WTC11 (cell line): ENCODE data around the gene C2orf76. TPM values are rescaled to one million over a fixed set of nuclear protein-coding genes. Genes with fewer than 3 reads are reported as not detected.

Experiments used
- ATAC-seq: fragments of 200-7000 bp; cut with Tn5 transposase; 2 replicates; pipeline ENCODE4 v1.10.0; 2021; ENCODE audit warnings: mild to moderate bottlenecking, moderate library complexity
- CTCF ChIA-PET: fragments of 300-600 bp; sonication (Branson Sonifier 250); formaldehyde crosslinking; loops from one replicate; lab custom pipeline; 2021; ENCODE audit warnings: antibody characterized with exemption; lab: Charles Lee
- POLR2A ChIA-PET: fragments of 350-600 bp; sonication (Branson Sonifier 250); formaldehyde crosslinking; loops from one replicate; lab custom pipeline; 2021; ENCODE audit warnings: antibody characterized with exemption; lab: Charles Lee
- DNase-seq: peaks from one replicate; pipeline ENCODE4 v3.0.0; 2021; ENCODE audit warnings: low spot score
- H3K27ac Mint-ChIP-seq: 2 replicates; pipeline ENCODE4 v1.8.0; 2021; ENCODE audit warnings: mixed read lengths
- H3K27me3 Mint-ChIP-seq: 2 replicates; pipeline ENCODE4 v1.8.0; 2021; ENCODE audit warnings: low read depth, mild to moderate bottlenecking, moderate library complexity, mixed read lengths
- H3K36me3 Mint-ChIP-seq: 2 replicates; pipeline ENCODE4 v1.8.0; 2021; ENCODE audit warnings: mixed read lengths
- H3K4me1 Mint-ChIP-seq: 2 replicates; pipeline ENCODE4 v1.8.0; 2022; ENCODE audit warnings: mixed read lengths
- H3K4me3 Mint-ChIP-seq: 2 replicates; pipeline ENCODE4 v1.8.0; 2021; ENCODE audit warnings: mild to moderate bottlenecking, moderate library complexity, mixed read lengths
- H3K9me3 Mint-ChIP-seq: 2 replicates; pipeline ENCODE4 v1.8.0; 2021; ENCODE audit warnings: mixed read lengths
- AFF4 ChIP-seq: sonication (generic); formaldehyde crosslinking; IDR thresholded peaks from 2 replicates; pipeline ENCODE4 v1.8.1; 2023; ENCODE audit warnings: mild to moderate bottlenecking, missing genetic modification reagents, borderline replicate concordance
- ATF1 ChIP-seq: sonication (generic); formaldehyde crosslinking; IDR thresholded peaks from 2 replicates; pipeline ENCODE4 v1.8.1; 2023; ENCODE audit warnings: mild to moderate bottlenecking, moderate library complexity, missing genetic modification reagents
- CREB1 ChIP-seq: sonication (generic); formaldehyde crosslinking; IDR thresholded peaks from 2 replicates; pipeline ENCODE4 v1.8.0; 2023; ENCODE audit warnings: mild to moderate bottlenecking, missing genetic modification reagents
- EMX1 ChIP-seq: fragments of 250-450 bp; sonication (Bioruptor Pico); IDR thresholded peaks from 2 replicates; pipeline ENCODE4 v1.8.0; 2021; ENCODE audit warnings: mild to moderate bottlenecking
- ESRRA ChIP-seq: sonication (generic); formaldehyde crosslinking; IDR thresholded peaks from 2 replicates; pipeline ENCODE4 v1.8.1; 2022; ENCODE audit warnings: mild to moderate bottlenecking, missing genetic modification reagents, borderline replicate concordance
- ETV6 ChIP-seq: sonication (generic); formaldehyde crosslinking; IDR thresholded peaks from 2 replicates; pipeline ENCODE4 v1.8.1; 2022; ENCODE audit warnings: mild to moderate bottlenecking, missing genetic modification reagents
- FOXP1 ChIP-seq: sonication (generic); formaldehyde crosslinking; IDR thresholded peaks from 2 replicates; pipeline ENCODE4 v1.8.0; 2022; ENCODE audit warnings: missing genetic modification reagents, mild to moderate bottlenecking, moderate library complexity, borderline replicate concordance
- GABPB1 ChIP-seq: sonication (generic); formaldehyde crosslinking; IDR thresholded peaks from 2 replicates; pipeline ENCODE4 v1.8.1; 2023; ENCODE audit warnings: mild to moderate bottlenecking, missing genetic modification reagents
- IRF2 ChIP-seq: sonication (generic); formaldehyde crosslinking; IDR thresholded peaks from 2 replicates; pipeline ENCODE4 v1.8.0; 2022; ENCODE audit warnings: low read depth, missing genetic modification reagents, borderline replicate concordance
- MAX ChIP-seq: sonication (generic); formaldehyde crosslinking; IDR thresholded peaks from 2 replicates; pipeline ENCODE4 v1.8.0; 2022; ENCODE audit warnings: mild to moderate bottlenecking, missing genetic modification reagents
- NR1H2 ChIP-seq: sonication (generic); formaldehyde crosslinking; IDR thresholded peaks from 2 replicates; pipeline ENCODE4 v1.9.0; 2021; ENCODE audit warnings: mild to moderate bottlenecking, moderate library complexity, missing genetic modification reagents
- NR2C2 ChIP-seq: sonication (generic); formaldehyde crosslinking; IDR thresholded peaks from 2 replicates; pipeline ENCODE4 v1.8.0; 2022; ENCODE audit warnings: mild to moderate bottlenecking, missing genetic modification reagents
- OVOL2 ChIP-seq: fragments of 250-450 bp; sonication (Bioruptor Pico); IDR thresholded peaks from 2 replicates; pipeline ENCODE4 v1.9.0; 2021; ENCODE audit warnings: mild to moderate bottlenecking, borderline replicate concordance
- PRRX2 ChIP-seq: fragments of 250-450 bp; sonication (Bioruptor Pico); IDR thresholded peaks from 2 replicates; pipeline ENCODE4 v1.8.0; 2021; ENCODE audit warnings: mild to moderate bottlenecking
- SMAD4 ChIP-seq: sonication (generic); formaldehyde crosslinking; IDR thresholded peaks from 2 replicates; pipeline ENCODE4 v1.8.0; 2022; ENCODE audit warnings: mild to moderate bottlenecking, missing genetic modification reagents
- SOX15 ChIP-seq: fragments of 250-450 bp; sonication (Bioruptor Pico); IDR thresholded peaks from 2 replicates; pipeline ENCODE4 v1.9.0; 2021; ENCODE audit warnings: mild to moderate bottlenecking
- TEAD1 ChIP-seq: sonication (generic); formaldehyde crosslinking; IDR thresholded peaks from 2 replicates; pipeline ENCODE4 v1.8.0; 2022; ENCODE audit warnings: mild to moderate bottlenecking, missing genetic modification reagents
- TEAD4 ChIP-seq: sonication (generic); formaldehyde crosslinking; IDR thresholded peaks from 2 replicates; pipeline ENCODE4 v1.8.0; 2022; ENCODE audit warnings: mild to moderate bottlenecking, missing genetic modification reagents
- TP53 ChIP-seq: sonication (generic); formaldehyde crosslinking; IDR thresholded peaks from 2 replicates; pipeline ENCODE4 v1.8.1; 2023; ENCODE audit warnings: mild to moderate bottlenecking, missing genetic modification reagents
- ZNF232 ChIP-seq: sonication (generic); formaldehyde crosslinking; IDR thresholded peaks from 2 replicates; pipeline ENCODE4 v1.8.0; 2022; ENCODE audit warnings: mild to moderate bottlenecking, missing genetic modification reagents
- total RNA-seq: library from RNA; stranded (reverse); gene quantifications from 3 replicates; pipeline ENCODE4 v1.2.3, GENCODE V29; 2021

Gene C2orf76
- total RNA-seq, 1 experiment from 2014 or later, result 4.4 TPM

GRCh38 chr2:119385466-119385865, 18.8 kb upstream of the C2orf76 start:
- POLR2A ChIA-PET, result no interaction called here
- CTCF ChIA-PET, result interaction anchor here (0.7 kb wide), 2 partner anchors 86 to 507 kb away, joined by 3 read pairs; no protein-coding TSS in a partner anchor
- Mint-ChIP-seq H3K27me3 (no peaks in the 10 kb centered on the region), H3K27ac (no peak overlapping the region), H3K9me3 (no peaks in the 10 kb centered on the region), H3K4me3 (no peak overlapping the region), H3K4me1 (peaks cover 19% of the 10 kb centered on the region), H3K36me3 (no peaks in the 10 kb centered on the region)
- ATAC-seq, result no peak
- DNase-seq, result no peak
- no peak for TF ChIP-seq ETV6

GRCh38 chr2:119384971-119385370, 18.3 kb upstream of the C2orf76 start:
- CTCF ChIA-PET, result interaction anchor here (0.7 kb wide), 2 partner anchors 87 to 507 kb away, joined by 3 read pairs; no protein-coding TSS in a partner anchor
- Mint-ChIP-seq H3K36me3 (no peaks in the 10 kb centered on the region), H3K27me3 (no peaks in the 10 kb centered on the region), H3K4me1 (peaks cover 23% of the 10 kb centered on the region), H3K9me3 (no peaks in the 10 kb centered on the region), H3K27ac (no peak overlapping the region), H3K4me3 (no peak overlapping the region)
- no peak for ATAC-seq
- POLR2A ChIA-PET, result no interaction called here
- no peak for TF ChIP-seq TEAD1 (CRISPR knock-in tag)
- TF ChIP-seq EMX1, result no peak
- TF ChIP-seq ESRRA, result no peak
- TF ChIP-seq SMAD4 (CRISPR knock-in tag), result no peak
- TF ChIP-seq AFF4 (CRISPR knock-in tag), result no peak
- no peak for TF ChIP-seq PRRX2
- no peak for TF ChIP-seq TEAD4 (CRISPR knock-in tag)
- TF ChIP-seq OVOL2 (CRISPR knock-in tag), result no peak
- no peak for TF ChIP-seq CREB1 (CRISPR knock-in tag)
- no peak for TF ChIP-seq NR2C2
- TF ChIP-seq ZNF232 (CRISPR knock-in tag), result no peak
- TF ChIP-seq GABPB1 (CRISPR knock-in tag), result no peak
- TF ChIP-seq IRF2, result no peak
- TF ChIP-seq ATF1 (CRISPR knock-in tag), result no peak
- no peak for TF ChIP-seq FOXP1 (CRISPR knock-in tag)
- DNase-seq, result no peak

- Mint-ChIP-seq H3K27ac (no peak overlapping the region), H3K9me3 (no peaks in the 10 kb centered on the region), H3K4me1 (peaks cover 17% of the 10 kb centered on the region), H3K27me3 (no peaks in the 10 kb centered on the region), H3K4me3 (no peak overlapping the region), H3K36me3 (no peaks in the 10 kb centered on the region)
- ATAC-seq (no peak), DNase-seq (no peak)
- ChIA-PET CTCF (no interaction called here), POLR2A (interaction anchor here (0.6 kb wide), 1 partner anchor 155 kb away, joined by 3 read pairs; no protein-coding TSS in a partner anchor)
- TF ChIP-seq MAX (CRISPR knock-in tag), result no peak
- no peak for TF ChIP-seq TP53 (CRISPR knock-in tag)
- no peak for TF ChIP-seq ZNF232 (CRISPR knock-in tag)
- no peak for TF ChIP-seq NR1H2 (CRISPR knock-in tag)
- TF ChIP-seq ESRRA, result no peak
- no peak for TF ChIP-seq SOX15 (CRISPR knock-in tag)
- TF ChIP-seq, all 79 proteins: peak for 0
Observed at GRCh38 chr2:119383410-119384140, 16.9 kb upstream of the C2orf76 start.
